HCT116 (cell line): Measurements from ENCODE around the gene C5AR1. TPM values are rescaled to one million over a fixed set of nuclear protein-coding genes. Genes with fewer than 3 reads are reported as not detected.
"Not testable (repeated sequence)": the region's sequence is repeated elsewhere in the genome, so short reads cannot be mapped to it uniquely, and the experiment has no call there.

Source experiments
- ATAC-seq: fragments of 200-7000 bp; cut with Tn5 transposase; 2 replicates; pipeline ENCODE4 v1.9.1; 2020; ENCODE audit warnings: mild to moderate bottlenecking, moderate library complexity
- BruUV-seq: library from RNA; stranded (reverse); fragments of 400-500 nt; replicated peaks from 2 replicates; lab custom pipeline; 2021; lab: Mats Ljungman, UMichigan
- CTCF ChIA-PET: fragments of 300-600 bp; sonication (Branson Sonifier 250); formaldehyde crosslinking; loops from one replicate; lab custom pipeline; 2021; ENCODE audit warnings: antibody characterized with exemption; lab: Charles Lee
- POLR2A ChIA-PET: fragments of 300-600, 350-600 bp; sonication (Branson Sonifier 250); formaldehyde crosslinking; loops from one replicate; lab custom pipeline; 2021; ENCODE audit warnings: antibody characterized with exemption; lab: Charles Lee
- RAD21 ChIA-PET, 2 experiments: fragments of 300-600 bp; sonication (Branson Sonifier 250); formaldehyde crosslinking; loops; one replicate each; lab custom pipeline; 2023; ENCODE audit warnings: low total read pairs in 2 of 2; ENCODE audit not compliant: uncharacterized antibody in 2 of 2, unreplicated experiment in 2 of 2, low non-redundant PET in 1 of 2; lab: Charles Lee
- DNase-seq: peaks from one replicate; pipeline ENCODE4 v3.0.0-alpha.2; 2010; ENCODE audit warnings: low read depth, low spot score
- H2AFZ ChIP-seq: fragments of 200-600 bp; shearing (Covaris generic), sonication (generic); 2 replicates; pipeline ENCODE4 v1.6.1; 2017; ENCODE audit warnings: low read depth, mixed run types, mixed read lengths, antibody characterized with exemption, low read length; ENCODE audit not compliant: poor library complexity, severe bottlenecking
- H3K27ac ChIP-seq: 2 replicates; pipeline ENCODE4 v1.5.1; 2012; ENCODE audit warnings: low read depth, low read length
- H3K27me3 ChIP-seq: fragments of 200-600 bp; sonication (generic); 2 replicates; pipeline ENCODE4 v1.6.1; 2016; ENCODE audit warnings: mixed run types, low read length, mixed read lengths; ENCODE audit not compliant: insufficient read depth
- H3K36me3 ChIP-seq, 2 experiments: fragments of 200-500 bp in 1 of 2; fragments of 200-600 bp in 1 of 2; sonication (Bioruptor generic) in 1 of 2; sonication (generic) in 1 of 2; 2 replicates each; pipeline versions ENCODE4 v1.5.1 to v1.6.1; 2014 to 2016; ENCODE audit warnings: low read length in 2 of 2, inconsistent platforms in 1 of 2, mixed read lengths in 1 of 2, mixed run types in 1 of 2; ENCODE audit not compliant: insufficient read depth in 2 of 2, control insufficient read depth in 1 of 2
- H3K4me1 ChIP-seq, 2 experiments: fragments of 200-600 bp in 1 of 2; sonication (generic) in 1 of 2; 2 replicates each; pipeline versions ENCODE4 v1.5.1 to v1.6.1; 2012 to 2017; ENCODE audit warnings: low read length in 2 of 2, inconsistent platforms in 1 of 2, mild to moderate bottlenecking in 1 of 2, mixed read lengths in 1 of 2, mixed run types in 1 of 2, moderate library complexity in 1 of 2; ENCODE audit not compliant: insufficient read depth in 2 of 2, control insufficient read depth in 1 of 2
- H3K4me2 ChIP-seq: fragments of 200-600 bp; sonication (generic); 2 replicates; pipeline ENCODE4 v1.6.1; 2017; ENCODE audit warnings: mixed run types, low read length, mixed read lengths
- H3K4me3 ChIP-seq, 2 experiments: fragments of 200-600 bp in 1 of 2; sonication (generic) in 1 of 2; replicated peaks in 1 of 2; 2 replicates each; pipeline ENCODE4 v1.5.1; 2011 to 2016; ENCODE audit warnings: low read length in 2 of 2, control low read depth in 1 of 2, low read depth in 1 of 2, mild to moderate bottlenecking in 1 of 2, mixed read lengths in 1 of 2, mixed run types in 1 of 2
- H3K79me2 ChIP-seq: fragments of 200-600 bp; sonication (generic); 2 replicates; pipeline ENCODE4 v1.6.1; 2017; ENCODE audit warnings: mild to moderate bottlenecking, mixed run types, low read length, moderate library complexity, mixed read lengths; ENCODE audit not compliant: insufficient read depth
- H3K9ac ChIP-seq: fragments of 200-600 bp; sonication (generic); 2 replicates; pipeline ENCODE4 v1.6.1; 2016; ENCODE audit warnings: low read length, mixed read lengths
- H3K9me2 ChIP-seq: fragments of 200-600 bp; sonication (generic), shearing (Covaris generic); 2 replicates; pipeline ENCODE4 v1.6.1; 2017; ENCODE audit warnings: mixed run types, mild to moderate bottlenecking, moderate library complexity; ENCODE audit not compliant: insufficient read depth
- H3K9me3 ChIP-seq, 2 experiments: fragments of 200-500 bp in 1 of 2; fragments of 200-600 bp in 1 of 2; sonication (Bioruptor generic) in 1 of 2; sonication (generic) in 1 of 2; 2 replicates each; pipeline ENCODE4 v1.6.1; 2014 to 2017; ENCODE audit warnings: low read length in 2 of 2, mixed read lengths in 2 of 2, inconsistent platforms in 1 of 2, low read depth in 1 of 2, mild to moderate bottlenecking in 1 of 2, mixed run types in 1 of 2, moderate library complexity in 1 of 2; ENCODE audit not compliant: control insufficient read depth in 1 of 2, insufficient read depth in 1 of 2
- H4K20me1 ChIP-seq: fragments of 200-600 bp; sonication (generic), shearing (Covaris generic); 2 replicates; pipeline ENCODE4 v1.6.1; 2017; ENCODE audit warnings: mixed run types, mild to moderate bottlenecking, moderate library complexity; ENCODE audit not compliant: insufficient read depth
- CBX3 ChIP-seq: IDR thresholded peaks from 2 replicates; pipeline ENCODE4 v1.6.1; 2012; ENCODE audit warnings: low read depth
- CEBPB ChIP-seq: IDR thresholded peaks from 2 replicates; pipeline ENCODE4 v1.6.1; 2012; ENCODE audit warnings: low read depth
- ELF1 ChIP-seq: IDR thresholded peaks from 2 replicates; pipeline ENCODE4 v1.6.1; 2012; ENCODE audit warnings: low read depth, borderline replicate concordance
- EZH2phosphoT487 ChIP-seq: fragments of 200-600 bp; IDR thresholded peaks from 2 replicates; pipeline ENCODE4 v1.6.1; 2018; ENCODE audit warnings: antibody characterized with exemption, borderline replicate concordance
- SP1 ChIP-seq: IDR thresholded peaks from 2 replicates; pipeline ENCODE4 v1.6.1; 2012; ENCODE audit warnings: low read depth
- SRF ChIP-seq: IDR thresholded peaks from 2 replicates; pipeline ENCODE4 v1.6.1; 2012; ENCODE audit warnings: low read depth
- ZFX ChIP-seq: fragments of 450-650 bp; IDR thresholded peaks from 2 replicates; pipeline ENCODE4 v1.6.1; 2017
- intact Hi-C: fragments of 100-400 bp; cut with micrococcal nuclease; formaldehyde crosslinking; loops from 2 replicates; pipeline ENCODE4 v1.10.0; 2022
- total RNA-seq: library from RNA; stranded (reverse); gene quantifications from one replicate; pipeline ENCODE4 v1.2.1, GENCODE V29; 2021; ENCODE audit not compliant: unreplicated experiment
- TF ChIP-seq, protein P1 (sequence below): IDR thresholded peaks from 2 replicates; pipeline ENCODE4 v1.6.1; 2012; ENCODE audit warnings: low read depth
- TF ChIP-seq, protein P2 (sequence below): IDR thresholded peaks from 2 replicates; pipeline ENCODE4 v1.6.1; 2012
- TF ChIP-seq, protein P3 (sequence below), 3 experiments: fragments of 200-600 bp in 1 of 3; sonication (generic) in 1 of 3; IDR thresholded peaks in 2 of 3; conservative IDR thresholded peaks in 1 of 3; 2 replicates each; pipeline ENCODE4 v1.5.1; 2012 to 2017; ENCODE audit warnings: low read depth in 2 of 3, low read length in 2 of 3, antibody characterized with exemption in 1 of 3, borderline replicate concordance in 1 of 3, control low read depth in 1 of 3, mild to moderate bottlenecking in 1 of 3, mixed read lengths in 1 of 3, mixed run types in 1 of 3, moderate library complexity in 1 of 3; ENCODE audit not compliant: insufficient read depth in 1 of 3
- TF ChIP-seq, protein P4 (sequence below): IDR thresholded peaks from 2 replicates; pipeline ENCODE4 v1.6.1; 2012

C5AR1 gene
- total RNA-seq, 1 experiment from 2014 or later, result 6.5 TPM

DNA sequence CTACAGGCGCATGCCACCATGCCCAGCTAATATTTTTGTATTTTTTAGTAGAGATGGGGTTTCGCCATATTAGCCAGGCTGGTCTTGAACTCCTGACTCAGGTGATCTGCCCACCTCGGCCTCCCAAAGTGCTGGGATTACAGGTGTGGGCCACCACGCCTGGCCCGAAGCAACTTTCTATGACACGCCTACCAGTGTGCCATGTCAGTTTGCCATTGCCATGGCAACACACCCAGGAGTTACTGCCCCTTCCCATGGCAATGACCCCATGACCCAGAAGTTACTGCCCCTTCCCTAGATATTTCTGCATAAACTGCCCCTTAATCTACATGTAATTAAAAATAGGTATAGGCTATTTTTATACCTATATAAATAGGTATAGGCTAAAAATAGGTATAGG lies 36.4 kb downstream of the C5AR1 start:
- H3K36me3 ChIP-seq, H4K20me1 ChIP-seq, intact Hi-C loops, H3K27ac ChIP-seq, H3K4me3 ChIP-seq, RAD21 ChIA-PET, DNase-seq, BruUV-seq, H2AFZ ChIP-seq, H3K4me2 ChIP-seq, H3K9me2 ChIP-seq, ATAC-seq, H3K9ac ChIP-seq, H3K9me3 ChIP-seq, POLR2A ChIA-PET, CTCF ChIA-PET, H3K27me3 ChIP-seq: not testable (repeated sequence)
- Histone ChIP-seq H3K4me1 (peaks cover 11 to 19% of the 10 kb centered on the region in 2 experiments; a peak in 3 of 4 replicates), H3K79me2 (peaks cover 18% of the 10 kb centered on the region)

DNA sequence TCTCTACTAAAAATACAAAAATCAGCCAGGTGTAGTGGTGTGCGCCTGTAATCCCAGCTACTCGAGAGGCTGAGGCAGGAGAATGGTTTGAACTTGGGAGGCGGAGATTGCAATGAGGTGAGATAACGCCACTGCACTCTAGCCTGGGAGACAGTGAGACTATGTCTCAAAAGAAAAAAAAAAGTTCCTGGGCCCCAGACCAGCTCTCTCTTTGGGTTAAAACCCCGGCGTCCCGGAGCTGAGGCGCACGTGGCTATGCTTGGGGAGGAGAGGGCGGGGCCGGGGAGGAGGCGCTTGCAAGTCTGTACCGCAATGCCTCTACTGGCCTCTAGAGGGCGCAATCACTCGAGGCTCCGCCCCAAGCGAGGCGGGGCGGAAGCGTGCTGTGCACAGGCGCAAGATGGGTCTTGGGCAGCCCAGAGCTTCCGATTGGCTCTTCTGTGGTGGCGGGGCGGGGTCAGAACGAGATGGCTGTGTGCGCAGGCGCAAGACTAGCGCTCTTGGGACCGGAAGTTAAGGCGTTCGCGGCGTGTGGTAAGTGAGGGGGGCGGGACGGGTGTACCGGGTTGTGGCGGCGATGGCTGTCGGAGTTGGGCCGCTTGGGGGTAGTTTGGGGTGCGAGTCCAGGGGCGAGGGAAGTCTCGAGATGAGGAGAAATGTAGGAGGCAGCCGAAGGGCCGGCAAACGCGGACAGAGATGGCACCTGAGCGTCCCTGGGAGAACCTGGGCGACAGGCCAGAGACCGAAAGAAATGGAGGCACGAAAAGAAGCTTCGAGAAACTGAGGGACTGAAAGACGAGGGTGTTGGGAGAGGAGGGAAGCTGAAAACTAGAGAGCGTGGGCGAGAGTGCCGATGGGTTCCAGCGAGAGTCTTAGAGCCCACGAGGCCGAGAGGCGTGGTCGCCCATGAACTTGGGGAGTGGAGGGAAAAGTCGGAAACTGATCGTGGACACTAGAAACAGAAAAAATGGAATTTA lies 39.4 kb downstream of the C5AR1 start, which contains the start of gene DHX34:
TSS of gene DHX34 (plus strand) at position 497 of the 977 bp plus-strand sequence. CDS start 3,716 bp downstream, outside the sequence.
- BruUV-seq, result no TSS peak
- CTCF ChIA-PET, result interaction anchor here (0.6 to 2.7 kb wide), 28 partner anchors 8 to 519 kb away, joined by 3 to 23 read pairs (median 5); partner anchors contain the start of genes INAFM1 and ZC3H4
- Histone ChIP-seq H3K27me3 (no peaks in the 10 kb centered on the region), H3K9me3 (no peaks in the 10 kb centered on the region), H3K9me2 (no peaks in the 10 kb centered on the region), H2AFZ (peak within 1 kb of the TSS; percentile 61), H3K4me2 (peak within 1 kb of the TSS; percentile 84), H3K4me1 (peaks cover 15 to 22% of the 10 kb centered on the region in 2 experiments; a peak in 3 of 4 replicates), H3K79me2 (peaks cover 48% of the 10 kb centered on the region), H3K27ac (peak within 1 kb of the TSS; percentile 71), H3K4me3 (peak within 1 kb of the TSS; percentile 70 to 85), H3K9ac (peak within 1 kb of the TSS; percentile 89), H3K36me3 (peaks cover 13 to 15% of the 10 kb centered on the region in 2 experiments; a peak in 3 of 4 replicates), H4K20me1 (no peaks in the 10 kb centered on the region)
- RAD21 ChIA-PET, result interaction anchor here (0.6 to 1.0 kb wide), 4 partner anchors 43 to 79 kb away, joined by 3 to 5 read pairs (median 4); no protein-coding TSS in a partner anchor
- DNase-seq (peak; percentile 98), ATAC-seq (peak; percentile 96)
- intact Hi-C loops, result loop anchor here (1.0 kb wide), 1 partner anchor 34 kb away; no protein-coding TSS in a partner anchor
- POLR2A ChIA-PET, result interaction anchor here (0.7 to 1.7 kb wide), 5 partner anchors 9 to 75 kb away, joined by 3 to 5 read pairs (median 3); partner anchors contain the start of gene INAFM1
- TF ChIP-seq, protein P1, sequence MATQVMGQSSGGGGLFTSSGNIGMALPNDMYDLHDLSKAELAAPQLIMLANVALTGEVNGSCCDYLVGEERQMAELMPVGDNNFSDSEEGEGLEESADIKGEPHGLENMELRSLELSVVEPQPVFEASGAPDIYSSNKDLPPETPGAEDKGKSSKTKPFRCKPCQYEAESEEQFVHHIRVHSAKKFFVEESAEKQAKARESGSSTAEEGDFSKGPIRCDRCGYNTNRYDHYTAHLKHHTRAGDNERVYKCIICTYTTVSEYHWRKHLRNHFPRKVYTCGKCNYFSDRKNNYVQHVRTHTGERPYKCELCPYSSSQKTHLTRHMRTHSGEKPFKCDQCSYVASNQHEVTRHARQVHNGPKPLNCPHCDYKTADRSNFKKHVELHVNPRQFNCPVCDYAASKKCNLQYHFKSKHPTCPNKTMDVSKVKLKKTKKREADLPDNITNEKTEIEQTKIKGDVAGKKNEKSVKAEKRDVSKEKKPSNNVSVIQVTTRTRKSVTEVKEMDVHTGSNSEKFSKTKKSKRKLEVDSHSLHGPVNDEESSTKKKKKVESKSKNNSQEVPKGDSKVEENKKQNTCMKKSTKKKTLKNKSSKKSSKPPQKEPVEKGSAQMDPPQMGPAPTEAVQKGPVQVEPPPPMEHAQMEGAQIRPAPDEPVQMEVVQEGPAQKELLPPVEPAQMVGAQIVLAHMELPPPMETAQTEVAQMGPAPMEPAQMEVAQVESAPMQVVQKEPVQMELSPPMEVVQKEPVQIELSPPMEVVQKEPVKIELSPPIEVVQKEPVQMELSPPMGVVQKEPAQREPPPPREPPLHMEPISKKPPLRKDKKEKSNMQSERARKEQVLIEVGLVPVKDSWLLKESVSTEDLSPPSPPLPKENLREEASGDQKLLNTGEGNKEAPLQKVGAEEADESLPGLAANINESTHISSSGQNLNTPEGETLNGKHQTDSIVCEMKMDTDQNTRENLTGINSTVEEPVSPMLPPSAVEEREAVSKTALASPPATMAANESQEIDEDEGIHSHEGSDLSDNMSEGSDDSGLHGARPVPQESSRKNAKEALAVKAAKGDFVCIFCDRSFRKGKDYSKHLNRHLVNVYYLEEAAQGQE, result no peak
- TF ChIP-seq ZFX, result peak; percentile 47; the same call in 1 of the 2 replicates
- TF ChIP-seq, protein P2, sequence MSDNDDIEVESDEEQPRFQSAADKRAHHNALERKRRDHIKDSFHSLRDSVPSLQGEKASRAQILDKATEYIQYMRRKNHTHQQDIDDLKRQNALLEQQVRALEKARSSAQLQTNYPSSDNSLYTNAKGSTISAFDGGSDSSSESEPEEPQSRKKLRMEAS, result peak; percentile 96
- no peak for TF ChIP-seq CEBPB
- no peak for TF ChIP-seq EZH2phosphoT487
- TF ChIP-seq, protein P3, sequence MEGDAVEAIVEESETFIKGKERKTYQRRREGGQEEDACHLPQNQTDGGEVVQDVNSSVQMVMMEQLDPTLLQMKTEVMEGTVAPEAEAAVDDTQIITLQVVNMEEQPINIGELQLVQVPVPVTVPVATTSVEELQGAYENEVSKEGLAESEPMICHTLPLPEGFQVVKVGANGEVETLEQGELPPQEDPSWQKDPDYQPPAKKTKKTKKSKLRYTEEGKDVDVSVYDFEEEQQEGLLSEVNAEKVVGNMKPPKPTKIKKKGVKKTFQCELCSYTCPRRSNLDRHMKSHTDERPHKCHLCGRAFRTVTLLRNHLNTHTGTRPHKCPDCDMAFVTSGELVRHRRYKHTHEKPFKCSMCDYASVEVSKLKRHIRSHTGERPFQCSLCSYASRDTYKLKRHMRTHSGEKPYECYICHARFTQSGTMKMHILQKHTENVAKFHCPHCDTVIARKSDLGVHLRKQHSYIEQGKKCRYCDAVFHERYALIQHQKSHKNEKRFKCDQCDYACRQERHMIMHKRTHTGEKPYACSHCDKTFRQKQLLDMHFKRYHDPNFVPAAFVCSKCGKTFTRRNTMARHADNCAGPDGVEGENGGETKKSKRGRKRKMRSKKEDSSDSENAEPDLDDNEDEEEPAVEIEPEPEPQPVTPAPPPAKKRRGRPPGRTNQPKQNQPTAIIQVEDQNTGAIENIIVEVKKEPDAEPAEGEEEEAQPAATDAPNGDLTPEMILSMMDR (IDR thresholded peaks at IDR 0.05 in 2 of 3, conservative IDR thresholded peaks at IDR 0.05 in 1 of 3; ENCODE audit: borderline replicate concordance in 1 of 3, insufficient read depth in 1 of 3, low read depth in 2 of 3, low read length in 2 of 3), result peak; percentile 69 to 98 (median 97)
- TF ChIP-seq, protein P4, sequence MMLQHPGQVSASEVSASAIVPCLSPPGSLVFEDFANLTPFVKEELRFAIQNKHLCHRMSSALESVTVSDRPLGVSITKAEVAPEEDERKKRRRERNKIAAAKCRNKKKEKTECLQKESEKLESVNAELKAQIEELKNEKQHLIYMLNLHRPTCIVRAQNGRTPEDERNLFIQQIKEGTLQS, result no peak
- TF ChIP-seq SP1, result peak; percentile 77
- no peak for TF ChIP-seq SRF
- peak; percentile 67; the same call in 1 of the 2 replicates for TF ChIP-seq ELF1
- no peak for TF ChIP-seq CBX3
